Osteocyte (in vitro differentiated cells): ENCODE data around the gene ADAMTSL1. TPM values are rescaled to one million over a fixed set of nuclear protein-coding genes. Genes with fewer than 3 reads are reported as not detected.

Experiments
- DNase-seq: peaks from one replicate; pipeline ENCODE4 v3.0.0; 2021; ENCODE audit warnings: mixed read lengths; ENCODE audit not compliant: unreplicated experiment; ENCODE audit errors: extremely low spot score
- H3K27ac Mint-ChIP-seq: one replicate; pipeline ENCODE4 v1.8.0; 2021; ENCODE audit warnings: mild to moderate bottlenecking, mixed read lengths; ENCODE audit not compliant: unreplicated experiment
- H3K27me3 Mint-ChIP-seq: one replicate; pipeline ENCODE4 v1.8.0; 2021; ENCODE audit warnings: mixed read lengths; ENCODE audit not compliant: unreplicated experiment
- H3K36me3 Mint-ChIP-seq: one replicate; pipeline ENCODE4 v1.8.0; 2021; ENCODE audit warnings: mixed read lengths; ENCODE audit not compliant: unreplicated experiment
- H3K4me1 Mint-ChIP-seq: one replicate; pipeline ENCODE4 v1.8.0; 2021; ENCODE audit warnings: mixed read lengths; ENCODE audit not compliant: unreplicated experiment
- H3K4me3 Mint-ChIP-seq: one replicate; pipeline ENCODE4 v1.8.0; 2021; ENCODE audit warnings: mild to moderate bottlenecking, moderate library complexity, mixed read lengths; ENCODE audit not compliant: unreplicated experiment
- H3K9me3 Mint-ChIP-seq: one replicate; pipeline ENCODE4 v1.8.0; 2021; ENCODE audit warnings: mixed read lengths; ENCODE audit not compliant: unreplicated experiment
- total RNA-seq: library from RNA; stranded (reverse); gene quantifications from 2 replicates; pipeline ENCODE4 v1.2.1, GENCODE V29; 2021
- TF ChIP-seq, protein P1 (sequence below): fragments of 200-600 bp; sonication (generic); IDR thresholded peaks from 2 replicates; pipeline ENCODE4 v1.5.0; 2021; ENCODE audit warnings: antibody characterized with exemption, mild to moderate bottlenecking, moderate library complexity

Gene ADAMTSL1
- total RNA-seq, 1 donor from 2014 or later, result 1.5 TPM

DNA sequence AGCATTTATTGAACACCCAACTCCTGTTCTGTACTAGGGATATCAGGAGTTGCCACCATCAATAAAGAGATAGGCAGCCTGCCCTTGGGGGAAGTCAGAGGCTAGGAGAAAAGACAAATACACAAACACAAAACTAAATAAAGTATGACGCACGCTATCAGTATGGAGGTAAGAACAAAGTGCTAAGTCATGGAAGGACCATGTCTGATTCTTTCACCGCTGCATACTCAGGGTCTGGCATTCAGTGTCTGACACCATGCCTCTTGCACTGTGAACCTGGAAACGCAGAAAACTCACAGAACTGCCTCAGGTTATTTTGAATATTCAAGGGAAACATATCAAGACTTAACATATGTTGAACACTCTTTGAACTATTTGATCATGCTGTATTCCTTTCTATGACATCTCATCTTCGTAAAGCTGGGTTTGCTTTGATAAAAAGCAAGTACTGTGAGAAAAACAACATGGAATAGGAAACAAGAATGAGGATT lies 65.3 kb downstream of the ADAMTSL1 start:
- Mint-ChIP-seq H3K36me3 (peaks cover 10% of the 10 kb centered on the region), H3K4me3 (no peak overlapping the region), H3K27ac (no peak overlapping the region), H3K4me1 (peaks cover 32% of the 10 kb centered on the region), H3K27me3 (no peaks in the 10 kb centered on the region), H3K9me3 (peaks cover 10% of the 10 kb centered on the region)
- no peak for DNase-seq
- TF ChIP-seq, protein P1, sequence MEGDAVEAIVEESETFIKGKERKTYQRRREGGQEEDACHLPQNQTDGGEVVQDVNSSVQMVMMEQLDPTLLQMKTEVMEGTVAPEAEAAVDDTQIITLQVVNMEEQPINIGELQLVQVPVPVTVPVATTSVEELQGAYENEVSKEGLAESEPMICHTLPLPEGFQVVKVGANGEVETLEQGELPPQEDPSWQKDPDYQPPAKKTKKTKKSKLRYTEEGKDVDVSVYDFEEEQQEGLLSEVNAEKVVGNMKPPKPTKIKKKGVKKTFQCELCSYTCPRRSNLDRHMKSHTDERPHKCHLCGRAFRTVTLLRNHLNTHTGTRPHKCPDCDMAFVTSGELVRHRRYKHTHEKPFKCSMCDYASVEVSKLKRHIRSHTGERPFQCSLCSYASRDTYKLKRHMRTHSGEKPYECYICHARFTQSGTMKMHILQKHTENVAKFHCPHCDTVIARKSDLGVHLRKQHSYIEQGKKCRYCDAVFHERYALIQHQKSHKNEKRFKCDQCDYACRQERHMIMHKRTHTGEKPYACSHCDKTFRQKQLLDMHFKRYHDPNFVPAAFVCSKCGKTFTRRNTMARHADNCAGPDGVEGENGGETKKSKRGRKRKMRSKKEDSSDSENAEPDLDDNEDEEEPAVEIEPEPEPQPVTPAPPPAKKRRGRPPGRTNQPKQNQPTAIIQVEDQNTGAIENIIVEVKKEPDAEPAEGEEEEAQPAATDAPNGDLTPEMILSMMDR, result no peak

DNA sequence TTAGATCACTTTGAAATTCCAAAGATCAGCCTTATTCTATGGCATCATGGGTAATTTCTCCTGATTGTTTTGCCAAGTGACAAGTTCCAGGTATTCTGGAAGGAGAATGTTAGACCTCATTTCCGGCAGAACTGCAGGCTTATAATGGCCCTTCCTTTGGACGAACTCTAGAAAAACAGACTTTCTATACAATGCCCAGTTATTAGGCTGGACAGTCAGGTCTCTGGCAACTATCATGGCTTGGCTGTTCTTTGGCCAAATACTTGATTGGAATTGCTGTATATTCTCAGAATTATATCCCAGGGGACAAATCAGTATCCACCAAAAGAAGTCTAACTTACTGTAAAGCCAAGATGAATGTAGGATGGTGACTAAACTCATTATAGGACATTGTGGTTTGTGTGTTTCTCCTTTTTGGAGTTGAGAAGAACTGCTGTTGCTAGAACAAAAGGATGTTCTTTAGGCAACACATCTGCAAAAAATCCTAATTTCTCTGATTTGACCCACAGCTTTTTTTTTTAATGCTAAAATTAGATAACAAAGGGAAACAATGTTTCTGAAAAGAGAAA lies 69.0 kb downstream of the ADAMTSL1 start:
- no peaks in the 10 kb centered on the region for H3K9me3 Mint-ChIP-seq
- H3K27me3 Mint-ChIP-seq, result no peaks in the 10 kb centered on the region
- peak overlapping the region; percentile 81 for H3K27ac Mint-ChIP-seq
- TF ChIP-seq, protein P1, result no peak
- H3K4me1 Mint-ChIP-seq, result peaks cover 55% of the 10 kb centered on the region
- H3K4me3 Mint-ChIP-seq, result no peak overlapping the region
- DNase-seq, result no peak
- no peaks in the 10 kb centered on the region for H3K36me3 Mint-ChIP-seq

DNA sequence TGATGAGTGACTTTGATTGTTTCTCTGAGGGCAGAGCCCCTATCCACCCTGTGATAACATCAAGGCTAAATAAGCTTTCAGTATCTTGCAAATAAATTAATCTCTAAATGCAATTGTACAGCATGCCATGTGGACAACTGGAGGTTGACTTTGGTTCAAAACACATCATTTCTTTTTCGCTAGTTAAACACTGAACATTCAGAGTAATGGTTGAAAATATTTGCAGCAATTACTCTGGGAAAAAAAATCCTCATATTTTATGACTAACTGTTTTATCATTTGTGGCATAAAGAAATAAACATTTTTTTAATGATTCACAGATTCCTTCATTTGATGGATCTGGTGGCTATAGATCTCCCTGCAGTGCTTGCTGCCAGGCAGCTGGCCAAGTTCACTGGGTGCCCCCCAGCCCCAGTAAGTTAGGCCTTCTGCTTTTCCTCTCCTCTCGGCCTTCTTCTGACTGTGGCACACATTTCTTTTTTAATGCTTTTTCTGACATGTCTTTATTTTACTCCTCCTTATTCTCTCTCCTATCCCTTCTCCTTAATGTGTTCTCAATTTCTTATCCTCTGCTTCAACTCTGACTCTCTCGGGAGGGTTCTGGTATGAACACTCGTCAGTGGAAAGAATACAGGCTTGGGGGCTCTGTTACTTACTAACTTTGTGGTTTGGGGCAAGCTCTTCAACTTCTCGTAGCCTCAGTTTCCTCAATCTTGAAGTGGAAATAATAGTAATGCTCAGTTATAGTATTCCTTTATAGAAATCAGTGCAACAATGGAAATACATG lies 69.6 kb downstream of the ADAMTSL1 start:
- no peaks in the 10 kb centered on the region for H3K9me3 Mint-ChIP-seq
- H3K27me3 Mint-ChIP-seq, result no peaks in the 10 kb centered on the region
- TF ChIP-seq, protein P1, result no peak
- H3K4me3 Mint-ChIP-seq, result no peak overlapping the region
- peak overlapping the region; percentile 81 for H3K27ac Mint-ChIP-seq
- peaks cover 55% of the 10 kb centered on the region for H3K4me1 Mint-ChIP-seq
- DNase-seq, result no peak
- no peaks in the 10 kb centered on the region for H3K36me3 Mint-ChIP-seq

DNA sequence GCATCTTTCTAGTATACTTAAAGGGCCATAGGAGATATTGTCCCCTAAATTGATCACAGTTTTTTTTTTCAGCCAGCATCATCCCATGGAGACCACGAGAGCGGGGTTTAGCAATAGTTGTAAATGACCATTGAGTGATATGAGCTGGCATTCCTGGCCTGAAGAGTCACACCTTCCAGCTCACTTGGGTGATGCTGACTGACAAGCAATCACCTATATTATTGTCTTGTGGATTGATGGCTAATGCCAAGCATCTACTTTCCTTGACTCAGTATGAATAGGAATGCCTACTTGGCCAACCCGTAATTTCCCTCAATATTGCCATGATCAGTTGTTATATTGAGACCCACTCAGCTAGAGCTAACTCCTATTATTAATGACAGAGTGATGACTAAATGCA lies 70.5 kb downstream of the ADAMTSL1 start:
- no peaks in the 10 kb centered on the region for H3K27me3 Mint-ChIP-seq
- peak overlapping the region; percentile 81 for H3K27ac Mint-ChIP-seq
- H3K9me3 Mint-ChIP-seq, result no peaks in the 10 kb centered on the region
- TF ChIP-seq, protein P1, result no peak
- no peak overlapping the region for H3K4me3 Mint-ChIP-seq
- H3K4me1 Mint-ChIP-seq, result peaks cover 49% of the 10 kb centered on the region
- DNase-seq, result no peak
- no peaks in the 10 kb centered on the region for H3K36me3 Mint-ChIP-seq

DNA sequence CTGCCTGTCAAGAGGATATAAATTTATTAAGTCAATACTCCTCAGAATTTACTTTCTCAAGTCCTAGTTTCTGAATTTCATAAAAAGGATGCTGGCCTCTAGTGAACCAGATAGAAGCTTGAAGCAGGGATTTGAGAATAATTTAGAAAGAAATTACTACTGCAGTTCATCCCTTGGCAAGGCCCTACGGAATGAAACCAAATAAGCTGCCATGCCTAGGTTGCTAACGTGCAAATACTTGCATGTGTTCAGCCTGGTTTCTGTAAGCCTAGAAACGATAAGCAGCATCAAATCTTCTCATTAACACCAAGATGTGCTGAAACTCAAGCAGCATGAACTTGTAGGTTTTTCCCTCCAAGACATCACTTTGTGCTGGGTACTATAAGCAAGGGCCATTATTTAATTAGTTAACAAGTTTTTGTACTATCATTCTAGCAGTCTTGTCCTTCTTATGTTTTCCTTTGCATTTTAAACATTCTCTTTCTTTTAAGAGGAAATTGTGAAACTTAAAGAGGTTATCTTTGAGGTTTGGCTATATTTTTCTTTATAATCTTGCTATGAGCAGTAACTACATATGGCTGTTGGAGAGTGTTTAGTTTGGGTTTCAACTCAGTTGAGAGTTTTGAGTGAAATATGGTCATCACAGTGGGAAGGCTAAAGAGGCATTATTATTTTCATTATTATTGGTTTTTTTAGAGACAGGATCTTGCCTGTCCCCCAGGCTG lies 71.8 kb downstream of the ADAMTSL1 start:
- TF ChIP-seq, protein P1, result no peak
- DNase-seq, result no peak
- Mint-ChIP-seq H3K36me3 (no peaks in the 10 kb centered on the region), H3K9me3 (no peaks in the 10 kb centered on the region), H3K4me1 (peaks cover 44% of the 10 kb centered on the region), H3K4me3 (no peak overlapping the region), H3K27ac (peak overlapping the region; percentile 12), H3K27me3 (no peaks in the 10 kb centered on the region)
